LNCAP (cell line): Measurements from ENCODE around the gene MRPS11.

Experiments used
- CTCF ChIP-seq: fragments of 450-650 bp; IDR thresholded peaks from 2 replicates; pipeline ENCODE4 v1.5.1; 2017; ENCODE audit warnings: mild to moderate bottlenecking

MRPS11 gene

GRCh38 chr15:88487796-88488523 lies 20.5 kb downstream of the MRPS11 start:
- no peak for TF ChIP-seq CTCF

GRCh38 chr15:88489321-88489720 lies 21.8 kb downstream of the MRPS11 start:
- no peak for TF ChIP-seq CTCF

- no peak for TF ChIP-seq CTCF
Measured at GRCh38 chr15:88490036-88490435, 22.5 kb downstream of the MRPS11 start.

- no peak for TF ChIP-seq CTCF
Measured at GRCh38 chr15:88491158-88491557, 23.6 kb downstream of the MRPS11 start.

- TF ChIP-seq CTCF: no peak
Measured at GRCh38 chr15:88493844-88494243, 26.3 kb downstream of the MRPS11 start.

GRCh38 chr15:88497109-88497765 lies 29.7 kb downstream of the MRPS11 start:
- TF ChIP-seq CTCF: no peak

GRCh38 chr15:88498996-88499395 lies 31.5 kb downstream of the MRPS11 start:
- no peak for TF ChIP-seq CTCF
